SK-N-SH treated with all-trans-retinoic acid at 6 μM for 48 hours (cell line): Measurements from ENCODE around the gene SIPA1L2.
"Not testable (repeated sequence)": the region's sequence is repeated elsewhere in the genome, so short reads cannot be mapped to it uniquely, and the experiment has no call there.

Experiments
- ATAC-seq: fragments of 200-7000 bp; cut with Tn5 transposase; 3 replicates; pipeline ENCODE4 v1.9.1; 2020; ENCODE audit warnings: mild to moderate bottlenecking, moderate library complexity
- ARNTL ChIP-seq: fragments of 450-650 bp; formaldehyde crosslinking; IDR thresholded peaks from 2 replicates; pipeline ENCODE4 v1.5.0; 2020; ENCODE audit warnings: low read depth, mild to moderate bottlenecking, moderate library complexity, borderline replicate concordance
- CREB5 ChIP-seq: fragments of 250-450 bp; sonication (Bioruptor Pico); IDR thresholded peaks from 2 replicates; pipeline ENCODE4 v1.5.1; 2020; ENCODE audit warnings: low read depth, mild to moderate bottlenecking, moderate library complexity
- CSDC2 ChIP-seq: fragments of 250-450 bp; sonication (Bioruptor Pico); IDR thresholded peaks from 2 replicates; pipeline ENCODE4 v1.5.0; 2020; ENCODE audit warnings: mild to moderate bottlenecking, moderate library complexity
- ESRRG ChIP-seq: fragments of 250-450 bp; sonication (Bioruptor Pico); IDR thresholded peaks from 2 replicates; pipeline ENCODE4 v1.6.1; 2021; ENCODE audit warnings: mild to moderate bottlenecking
- ISL1 ChIP-seq: fragments of 250-450 bp; sonication (Bioruptor Pico); IDR thresholded peaks from 2 replicates; pipeline ENCODE4 v2.1.2; 2022; ENCODE audit warnings: mild to moderate bottlenecking, moderate library complexity
- OSR1 ChIP-seq: fragments of 250-450 bp; sonication (Bioruptor Pico); IDR thresholded peaks from 2 replicates; pipeline ENCODE4 v1.8.0; 2022; ENCODE audit warnings: moderate library complexity, mild to moderate bottlenecking, inconsistent platforms
- PATZ1 ChIP-seq: fragments of 250-450 bp; sonication (Bioruptor Pico); IDR thresholded peaks from 2 replicates; pipeline ENCODE4 v1.8.0; 2020; ENCODE audit warnings: mild to moderate bottlenecking, moderate library complexity, borderline replicate concordance
- POU6F1 ChIP-seq: fragments of 250-450 bp; sonication (Bioruptor Pico); IDR thresholded peaks from 2 replicates; pipeline ENCODE4 v1.8.0; 2021; ENCODE audit warnings: low read depth, mild to moderate bottlenecking, moderate library complexity, borderline replicate concordance
- PPARA ChIP-seq: fragments of 250-450 bp; sonication (Bioruptor Pico); IDR thresholded peaks from 2 replicates; pipeline ENCODE4 v1.5.0; 2020; ENCODE audit warnings: mild to moderate bottlenecking, borderline replicate concordance
- RARB ChIP-seq: fragments of 250-450 bp; sonication (Bioruptor Pico); IDR thresholded peaks from 2 replicates; pipeline ENCODE4 v1.8.0; 2021; ENCODE audit warnings: mild to moderate bottlenecking, moderate library complexity
- TCF4 ChIP-seq: fragments of 250-450 bp; sonication (Bioruptor Pico); IDR thresholded peaks from 2 replicates; pipeline ENCODE4 v1.8.0; 2021; ENCODE audit warnings: mild to moderate bottlenecking, moderate library complexity, borderline replicate concordance
- TOX ChIP-seq: fragments of 250-450 bp; sonication (Bioruptor Pico); IDR thresholded peaks from 2 replicates; pipeline ENCODE4 v1.8.0; 2021; ENCODE audit warnings: mild to moderate bottlenecking, moderate library complexity, borderline replicate concordance
- TSHZ2 ChIP-seq: fragments of 250-450 bp; sonication (Bioruptor Pico); IDR thresholded peaks from 2 replicates; pipeline ENCODE4 v1.5.0; 2020; ENCODE audit warnings: mild to moderate bottlenecking, moderate library complexity
- ZC3H10 ChIP-seq: fragments of 250-450 bp; sonication (Bioruptor Pico); IDR thresholded peaks from 2 replicates; pipeline ENCODE4 v1.5.1; 2021; ENCODE audit warnings: mild to moderate bottlenecking, moderate library complexity
- ZFP3 ChIP-seq: fragments of 250-450 bp; sonication (Bioruptor Pico); IDR thresholded peaks from 2 replicates; pipeline ENCODE4 v1.5.0; 2020; ENCODE audit warnings: mild to moderate bottlenecking, moderate library complexity
- ZFP30 ChIP-seq: fragments of 450-650 bp; formaldehyde crosslinking; IDR thresholded peaks from 2 replicates; pipeline ENCODE4 v1.5.0; 2022; ENCODE audit warnings: mild to moderate bottlenecking, moderate library complexity
- ZNF565 ChIP-seq: fragments of 450-650 bp; formaldehyde crosslinking; conservative IDR thresholded peaks from 2 replicates; pipeline ENCODE4 v1.5.0; 2020; ENCODE audit warnings: low read depth, mild to moderate bottlenecking, moderate library complexity

The SIPA1L2 gene

GRCh38 chr1:232614811-232615210, 15.1 kb downstream of the SIPA1L2 start:
- TF ChIP-seq PPARA (CRISPR knock-in tag) (no peak), ARNTL (CRISPR knock-in tag) (no peak), CSDC2 (no peak), ZFP30 (CRISPR knock-in tag) (no peak), ISL1 (no peak), ESRRG (no peak), RARB (no peak), TCF4 (CRISPR knock-in tag) (no peak), TOX (CRISPR knock-in tag) (no peak), PATZ1 (CRISPR knock-in tag) (no peak), ZNF565 (CRISPR knock-in tag) (no peak), POU6F1 (no peak), TSHZ2 (no peak), CREB5 (CRISPR knock-in tag) (no peak), ZFP3 (no peak), OSR1 (CRISPR knock-in tag) (no peak), ZC3H10 (CRISPR knock-in tag) (no peak)
- TF ChIP-seq, all 23 proteins: peak for 0
- no peak for ATAC-seq

GRCh38 chr1:232613752-232614381, 16.1 kb downstream of the SIPA1L2 start:
- TF ChIP-seq ISL1 (peak; percentile 72), TOX (CRISPR knock-in tag) (no peak), CSDC2 (no peak), POU6F1 (no peak), OSR1 (CRISPR knock-in tag) (no peak), ZFP30 (CRISPR knock-in tag) (no peak), ZNF565 (CRISPR knock-in tag) (no peak), ARNTL (CRISPR knock-in tag) (no peak), PATZ1 (CRISPR knock-in tag) (no peak)
- peak; percentile 33; the same call in 1 of the 3 replicates for ATAC-seq

GRCh38 chr1:232612836-232613235, 17.1 kb downstream of the SIPA1L2 start:
- ATAC-seq, result not testable (repeated sequence)
